Measurements from ENCODE around the gene TMEM69. TPM values are rescaled to one million over a fixed set of nuclear protein-coding genes. Genes with fewer than 3 reads are reported as not detected.
"Not testable (repeated sequence)": the region's sequence is repeated elsewhere in the genome, so short reads cannot be mapped to it uniquely, and the experiment has no call there.

The TMEM69 gene
- total RNA-seq, 1 donor from 2014 or later = 12.9 TPM

DNA sequence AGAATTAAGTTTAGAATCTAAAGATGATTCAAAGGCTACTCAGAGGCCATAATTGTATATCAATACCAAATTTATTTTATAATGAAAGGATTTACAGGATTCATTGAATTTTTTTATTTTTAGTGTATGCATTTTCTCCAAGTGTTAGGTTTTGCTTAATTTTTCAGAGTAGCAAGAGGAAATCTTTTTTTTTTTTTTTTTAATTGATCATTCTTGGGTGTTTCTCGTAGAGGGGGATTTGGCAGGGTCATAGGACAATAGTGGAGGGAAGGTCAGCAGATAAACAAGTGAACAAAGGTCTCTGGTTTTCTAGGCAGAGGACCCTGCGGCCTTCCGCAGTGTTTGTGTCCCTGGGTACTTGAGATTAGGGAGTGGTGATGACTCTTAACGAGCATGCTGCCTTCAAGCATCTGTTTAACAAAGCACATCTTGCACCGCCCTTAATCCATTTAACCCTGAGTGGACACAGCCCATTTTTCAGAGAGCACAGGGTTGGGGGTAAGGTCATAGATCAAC, 51.7 kb downstream of the TMEM69 start:
- DNase-seq = not testable (repeated sequence)

Other genes with a start within 250 kb of the TMEM69 start
- 7.4 TPM for gene TESK2, start 197.0 kb upstream of the TMEM69 start, total RNA-seq
- 0.30 TPM for gene CCDC163, start 188.1 kb upstream of the TMEM69 start, total RNA-seq
- 2.1 TPM for gene MMACHC, start 187.9 kb upstream of the TMEM69 start, total RNA-seq
- gene PRDX1, start 166.3 kb upstream of the TMEM69 start, total RNA-seq = 187 TPM
- gene AKR1A1, start 137.4 kb upstream of the TMEM69 start, total RNA-seq = 81.1 TPM
- 67.5 TPM for gene NASP, start 104.1 kb upstream of the TMEM69 start, total RNA-seq
- gene CCDC17, start 64.1 kb upstream of the TMEM69 start, total RNA-seq = 0.79 TPM
- 119 TPM for gene GPBP1L1, start 1.6 kb upstream of the TMEM69 start, total RNA-seq
- 14.4 TPM for gene IPP, start 62.5 kb downstream of the TMEM69 start, total RNA-seq
- gene MAST2, start 115.4 kb downstream of the TMEM69 start, total RNA-seq = 29.0 TPM

All from skin of body (tissue), 2 donors.